A549 (cell line): ENCODE data around the gene GRK5. TPM values are rescaled to one million over a fixed set of nuclear protein-coding genes. Genes with fewer than 3 reads are reported as not detected.

Source experiments
- ATAC-seq, 2 experiments: fragments of 200-7000 bp in 1 of 2; fragments of >200 bp in 1 of 2; cut with Nextera tagmentation in 1 of 2; cut with Tn5 transposase in 1 of 2; 3 replicates each; pipeline versions ENCODE4 v1.8.0 to v1.9.1; 2018 to 2020; ENCODE audit warnings: mild to moderate bottlenecking in 1 of 2, moderate library complexity in 1 of 2
- CTCF ChIA-PET: fragments of 300-600 bp; sonication (Branson Sonifier 250); formaldehyde crosslinking; extraction: SDS; loops from one replicate; lab custom pipeline; 2021; ENCODE audit warnings: antibody characterized with exemption, inconsistent platforms; lab: Yijun Ruan, JAX
- POLR2A ChIA-PET: fragments of 350-600 bp; formaldehyde crosslinking; extraction: SDS; loops from one replicate; lab custom pipeline; 2021; ENCODE audit warnings: antibody characterized with exemption, inconsistent platforms; lab: Yijun Ruan, JAX
- DNase-seq, 2 experiments: peaks; one replicate each; pipeline versions ENCODE4 v3.0.0 to v3.0.0-alpha.2; 2011 to 2016; ENCODE audit warnings: low read depth in 1 of 2, low spot score in 1 of 2
- FAIRE-seq: peaks from 2 replicates; lab custom pipeline; 2011; peaks lifted over from hg19 to GRCh38; lab: Jason Lieb, UNC
- H3K27ac ChIP-seq, 2 experiments: fragments of >200 bp; sonication (Bioruptor Twin); formaldehyde crosslinking; 3 replicates each; pipeline ENCODE4 v1.5.1; 2016 to 2017
- H3K4me1 ChIP-seq: fragments of >200 bp; sonication (Bioruptor Twin); formaldehyde crosslinking; 3 replicates; pipeline ENCODE4 v1.6.1; 2016
- H3K4me2 ChIP-seq: fragments of >200 bp; sonication (Bioruptor Twin); formaldehyde crosslinking; 3 replicates; pipeline ENCODE4 v1.6.1; 2016
- H3K4me3 ChIP-seq: fragments of >200 bp; sonication (Bioruptor Twin); formaldehyde crosslinking; 3 replicates; pipeline ENCODE4 v1.5.1; 2016
- H3K9me3 ChIP-seq: fragments of >200 bp; sonication (Bioruptor Twin); formaldehyde crosslinking; 3 replicates; pipeline ENCODE4 v1.6.1; 2016
- BHLHE40 ChIP-seq: IDR thresholded peaks from 2 replicates; pipeline ENCODE4 v1.6.1; 2012; ENCODE audit warnings: low read depth, low read length, inconsistent platforms
- CHD2 ChIP-seq: fragments of 150-350 bp; IDR thresholded peaks from 2 replicates; pipeline ENCODE4 v1.6.1; 2014; ENCODE audit warnings: low read length; ENCODE audit not compliant: partially characterized antibody
- HOXA7 ChIP-seq: fragments of 250-450 bp; sonication (Bioruptor Pico); IDR thresholded peaks from 2 replicates; pipeline ENCODE4 v1.5.0; 2020; ENCODE audit warnings: mild to moderate bottlenecking, moderate library complexity
- HOXB13 ChIP-seq: fragments of 250-450 bp; sonication (Bioruptor Pico); IDR thresholded peaks from 2 replicates; pipeline ENCODE4 v1.5.0; 2020; ENCODE audit warnings: low read depth, mild to moderate bottlenecking, moderate library complexity
- PHF8 ChIP-seq: fragments of 200-600 bp; sonication (generic); IDR thresholded peaks from 2 replicates; pipeline ENCODE4 v1.6.1; 2016; ENCODE audit warnings: low read depth, mild to moderate bottlenecking, antibody characterized with exemption, moderate library complexity, borderline replicate concordance
- POLR2A ChIP-seq: IDR thresholded peaks from 2 replicates; pipeline ENCODE4 v1.6.1; 2012; ENCODE audit warnings: mild to moderate bottlenecking, low read length
- POLR2AphosphoS2 ChIP-seq: conservative IDR thresholded peaks from 2 replicates; pipeline ENCODE4 v1.6.1; 2012; ENCODE audit warnings: low read length, improper control_type of control experiment, inconsistent platforms
- RFX5 ChIP-seq: fragments of 450-650 bp; IDR thresholded peaks from 2 replicates; pipeline ENCODE4 v1.7.1; 2014; ENCODE audit warnings: antibody characterized with exemption, mild to moderate bottlenecking, moderate library complexity
- RNF2 ChIP-seq: fragments of 200-600 bp; sonication (generic); IDR thresholded peaks from 2 replicates; pipeline ENCODE4 v1.6.1; 2016; ENCODE audit warnings: low read depth, mild to moderate bottlenecking, antibody characterized with exemption, moderate library complexity, borderline replicate concordance
- SREBF2 ChIP-seq: fragments of 450-650 bp; IDR thresholded peaks from 2 replicates; pipeline ENCODE4 v1.6.1; 2014; ENCODE audit warnings: mild to moderate bottlenecking, moderate library complexity
- USF2 ChIP-seq: fragments of 450-650 bp; IDR thresholded peaks from 2 replicates; pipeline ENCODE4 v1.6.1; 2014; ENCODE audit warnings: antibody characterized with exemption
- ZC3H11A ChIP-seq: fragments of 450-650 bp; IDR thresholded peaks from 2 replicates; pipeline ENCODE4 v1.6.1; 2014; ENCODE audit warnings: antibody characterized with exemption, mild to moderate bottlenecking
- WGBS: methylation state at CpG from one replicate; pipeline ENCODE4 v1.1.6; 2017; ENCODE audit errors: missing lambda C conversion rate; 5-methylcytosine and 5-hydroxymethylcytosine counted together
- polyA plus RNA-seq, 4 experiments: library from polyadenylated mRNA; depleted of rRNA in 3 of 4; stranded (reverse); fragments of >200 nt; fragmentation: RNase III in 1 of 4; extraction: RNeasy Plus Mini Kit Qiagen cat#74134 plus additional on column Dnase treatment in 1 of 4; gene quantifications; 2 replicates in 3 of 4; 3 replicates in 1 of 4; pipeline ENCODE4 v1.2.3, GENCODE V29; 2011 to 2017
- TF ChIP-seq, protein P1 (sequence below): fragments of 200-600 bp; sonication (generic); IDR thresholded peaks from 2 replicates; pipeline ENCODE4 v1.6.1; 2016; ENCODE audit warnings: antibody characterized with exemption, mild to moderate bottlenecking, moderate library complexity
- TF ChIP-seq, protein P2 (sequence below): fragments of >200 bp; sonication (Bioruptor Twin); formaldehyde crosslinking; IDR thresholded peaks from 2 replicates; pipeline ENCODE4 v1.6.1; 2016
- TF ChIP-seq, protein P3 (sequence below): fragments of 250-450 bp; sonication (Bioruptor Pico); IDR thresholded peaks from 2 replicates; pipeline ENCODE4 v1.5.0; 2020; ENCODE audit warnings: low read depth, mild to moderate bottlenecking, moderate library complexity
- TF ChIP-seq, protein P4 (sequence below): fragments of >200 bp; sonication (Bioruptor Twin); formaldehyde crosslinking; IDR thresholded peaks from 3 replicates; pipeline ENCODE4 v1.5.1; 2016

The GRK5 gene
- polyA plus RNA-seq, 2 of the 4 experiments (the other 2 are of a cell fraction), result 5.0 to 7.9 TPM

DNA sequence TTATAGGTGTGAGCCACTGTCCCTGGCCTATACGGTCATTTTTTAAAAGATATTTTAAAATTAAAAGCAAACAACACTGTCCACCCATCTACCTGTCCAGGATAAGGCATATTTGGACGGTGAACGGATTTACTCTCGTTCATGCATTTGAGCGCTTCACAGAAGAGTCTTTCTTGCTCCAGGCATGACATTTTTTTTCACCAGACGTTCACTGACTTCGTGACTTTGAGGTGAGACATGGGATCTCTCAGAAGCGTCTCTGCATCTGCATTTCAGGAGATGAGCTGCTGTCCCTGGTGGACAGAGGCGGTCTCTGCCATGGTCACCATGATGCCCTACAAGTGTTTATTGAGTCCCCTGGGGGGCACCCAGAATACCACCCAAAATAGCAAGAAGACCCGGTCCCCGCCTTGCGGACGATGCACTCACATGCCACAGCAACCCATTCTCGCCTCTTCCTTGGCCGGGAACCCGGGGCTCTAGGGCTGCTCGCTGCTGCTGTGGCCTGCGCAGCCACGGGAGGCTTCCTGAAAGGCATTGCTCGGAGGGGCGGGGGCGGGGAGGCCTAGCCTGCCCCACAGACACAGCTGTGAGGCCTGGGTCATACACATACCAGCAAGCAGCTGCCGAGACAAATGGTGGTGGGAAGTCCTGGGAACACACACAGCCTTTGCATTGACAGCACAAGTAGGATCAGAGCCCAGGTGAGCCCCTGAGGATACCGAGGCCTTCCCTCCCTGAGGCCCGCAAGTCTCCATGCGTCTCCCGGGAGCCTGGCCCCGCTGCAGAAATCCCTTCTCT lies 250.8 kb downstream of the GRK5 start (continued):
- TF ChIP-seq, protein P1, sequence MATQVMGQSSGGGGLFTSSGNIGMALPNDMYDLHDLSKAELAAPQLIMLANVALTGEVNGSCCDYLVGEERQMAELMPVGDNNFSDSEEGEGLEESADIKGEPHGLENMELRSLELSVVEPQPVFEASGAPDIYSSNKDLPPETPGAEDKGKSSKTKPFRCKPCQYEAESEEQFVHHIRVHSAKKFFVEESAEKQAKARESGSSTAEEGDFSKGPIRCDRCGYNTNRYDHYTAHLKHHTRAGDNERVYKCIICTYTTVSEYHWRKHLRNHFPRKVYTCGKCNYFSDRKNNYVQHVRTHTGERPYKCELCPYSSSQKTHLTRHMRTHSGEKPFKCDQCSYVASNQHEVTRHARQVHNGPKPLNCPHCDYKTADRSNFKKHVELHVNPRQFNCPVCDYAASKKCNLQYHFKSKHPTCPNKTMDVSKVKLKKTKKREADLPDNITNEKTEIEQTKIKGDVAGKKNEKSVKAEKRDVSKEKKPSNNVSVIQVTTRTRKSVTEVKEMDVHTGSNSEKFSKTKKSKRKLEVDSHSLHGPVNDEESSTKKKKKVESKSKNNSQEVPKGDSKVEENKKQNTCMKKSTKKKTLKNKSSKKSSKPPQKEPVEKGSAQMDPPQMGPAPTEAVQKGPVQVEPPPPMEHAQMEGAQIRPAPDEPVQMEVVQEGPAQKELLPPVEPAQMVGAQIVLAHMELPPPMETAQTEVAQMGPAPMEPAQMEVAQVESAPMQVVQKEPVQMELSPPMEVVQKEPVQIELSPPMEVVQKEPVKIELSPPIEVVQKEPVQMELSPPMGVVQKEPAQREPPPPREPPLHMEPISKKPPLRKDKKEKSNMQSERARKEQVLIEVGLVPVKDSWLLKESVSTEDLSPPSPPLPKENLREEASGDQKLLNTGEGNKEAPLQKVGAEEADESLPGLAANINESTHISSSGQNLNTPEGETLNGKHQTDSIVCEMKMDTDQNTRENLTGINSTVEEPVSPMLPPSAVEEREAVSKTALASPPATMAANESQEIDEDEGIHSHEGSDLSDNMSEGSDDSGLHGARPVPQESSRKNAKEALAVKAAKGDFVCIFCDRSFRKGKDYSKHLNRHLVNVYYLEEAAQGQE, result no peak
- TF ChIP-seq RFX5, result no peak
- TF ChIP-seq, protein P2, sequence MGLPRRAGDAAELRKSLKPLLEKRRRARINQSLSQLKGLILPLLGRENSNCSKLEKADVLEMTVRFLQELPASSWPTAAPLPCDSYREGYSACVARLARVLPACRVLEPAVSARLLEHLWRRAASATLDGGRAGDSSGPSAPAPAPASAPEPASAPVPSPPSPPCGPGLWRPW, result no peak
- TF ChIP-seq POLR2A, result no peak

GRCh38 chr10:119459681-119460340 lies 252.4 kb downstream of the GRK5 start:
- ATAC-seq, result no peak
- CTCF ChIA-PET, result interaction anchor here (1.2 to 4.2 kb wide), 4 partner anchors 12 to 261 kb away, joined by 8 to 31 read pairs (median 12); partner anchors contain the start of gene GRK5
- FAIRE-seq, result no peak
- 85% methylated on average over 14 of the region's 17 CpGs for WGBS
- DNase-seq, result no peak
- Histone ChIP-seq H3K27ac (no peak overlapping the region), H3K4me1 (no peaks in the 10 kb centered on the region), H3K9me3 (no peaks in the 10 kb centered on the region), H3K4me2 (no peak overlapping the region)
- POLR2A ChIA-PET, result no interaction called here
- TF ChIP-seq PHF8, result no peak
- TF ChIP-seq, protein P3, sequence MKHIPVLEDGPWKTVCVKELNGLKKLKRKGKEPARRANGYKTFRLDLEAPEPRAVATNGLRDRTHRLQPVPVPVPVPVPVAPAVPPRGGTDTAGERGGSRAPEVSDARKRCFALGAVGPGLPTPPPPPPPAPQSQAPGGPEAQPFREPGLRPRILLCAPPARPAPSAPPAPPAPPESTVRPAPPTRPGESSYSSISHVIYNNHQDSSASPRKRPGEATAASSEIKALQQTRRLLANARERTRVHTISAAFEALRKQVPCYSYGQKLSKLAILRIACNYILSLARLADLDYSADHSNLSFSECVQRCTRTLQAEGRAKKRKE (CRISPR knock-in tag), result no peak
- TF ChIP-seq SREBF2, result no peak
- no peak for TF ChIP-seq RNF2
- TF ChIP-seq CHD2, result no peak
- no peak for TF ChIP-seq POLR2AphosphoS2
- no peak for TF ChIP-seq HOXA7 (CRISPR knock-in tag)
- TF ChIP-seq HOXB13 (CRISPR knock-in tag), result no peak
- no peak for TF ChIP-seq BHLHE40
- TF ChIP-seq, protein P4, sequence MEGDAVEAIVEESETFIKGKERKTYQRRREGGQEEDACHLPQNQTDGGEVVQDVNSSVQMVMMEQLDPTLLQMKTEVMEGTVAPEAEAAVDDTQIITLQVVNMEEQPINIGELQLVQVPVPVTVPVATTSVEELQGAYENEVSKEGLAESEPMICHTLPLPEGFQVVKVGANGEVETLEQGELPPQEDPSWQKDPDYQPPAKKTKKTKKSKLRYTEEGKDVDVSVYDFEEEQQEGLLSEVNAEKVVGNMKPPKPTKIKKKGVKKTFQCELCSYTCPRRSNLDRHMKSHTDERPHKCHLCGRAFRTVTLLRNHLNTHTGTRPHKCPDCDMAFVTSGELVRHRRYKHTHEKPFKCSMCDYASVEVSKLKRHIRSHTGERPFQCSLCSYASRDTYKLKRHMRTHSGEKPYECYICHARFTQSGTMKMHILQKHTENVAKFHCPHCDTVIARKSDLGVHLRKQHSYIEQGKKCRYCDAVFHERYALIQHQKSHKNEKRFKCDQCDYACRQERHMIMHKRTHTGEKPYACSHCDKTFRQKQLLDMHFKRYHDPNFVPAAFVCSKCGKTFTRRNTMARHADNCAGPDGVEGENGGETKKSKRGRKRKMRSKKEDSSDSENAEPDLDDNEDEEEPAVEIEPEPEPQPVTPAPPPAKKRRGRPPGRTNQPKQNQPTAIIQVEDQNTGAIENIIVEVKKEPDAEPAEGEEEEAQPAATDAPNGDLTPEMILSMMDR, result no peak
- no peak for TF ChIP-seq USF2
- no peak for TF ChIP-seq ZC3H11A
- TF ChIP-seq, all 56 proteins: peak for 0
- H3K4me3 ChIP-seq, result no peak overlapping the region
